ENCODE data around the gene CMTM2.

- TF ChIP-seq CTCF (IDR thresholded peaks at IDR 0.05; ENCODE audit: insufficient read depth, low read depth, low read length) (no peak), EZH2 (IDR thresholded peaks at IDR 0.05; ENCODE audit: insufficient read depth, low read length) (no peak)
Observed at GRCh38 chr16:66596986-66597848, 18.0 kb downstream of the CMTM2 start.
